ENCODE data around the gene KCNE2. TPM values are rescaled to one million over a fixed set of nuclear protein-coding genes. Genes with fewer than 3 reads are reported as not detected.

The KCNE2 gene
- total and polyA plus RNA-seq, 8 donors: 0.64 to 0.96 (median 0.78) TPM; not detected in 2

DNA sequence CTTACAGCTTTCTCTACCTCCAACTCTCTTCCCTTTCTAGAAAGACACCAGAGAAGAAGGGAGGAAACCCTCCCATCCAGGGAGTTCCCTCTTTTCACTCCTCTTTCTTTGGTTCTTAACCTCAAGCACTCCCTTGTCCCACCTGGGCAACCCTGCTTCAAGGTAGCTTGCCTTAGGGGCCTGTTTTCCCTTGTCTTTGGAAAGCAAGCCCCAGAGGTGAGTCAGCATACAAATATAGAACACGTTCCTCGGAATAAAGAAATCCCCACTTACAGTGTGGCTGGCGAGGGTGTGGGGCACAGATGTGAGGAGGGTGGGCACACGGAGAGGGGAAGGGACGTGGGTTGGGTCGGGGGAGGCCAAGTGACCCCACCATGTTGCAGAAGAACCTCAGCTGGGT is 26.1 kb upstream of the KCNE2 start:
- intact Hi-C loops (cut with DNase I): no loop called here
- H3K36me3 ChIP-seq: no peaks in the 10 kb centered on the region
- DNase-seq (no peak), ATAC-seq (no peak)
- TF ChIP-seq CTCF (IDR thresholded peaks at IDR 0.05): no peak
- H3K4me3 ChIP-seq: no peak overlapping the region
- no peaks in the 10 kb centered on the region for H3K27me3 ChIP-seq
- H3K4me1 ChIP-seq: no peaks in the 10 kb centered on the region
- H3K27ac ChIP-seq: no peak overlapping the region
- no peaks in the 10 kb centered on the region for H3K9me3 ChIP-seq

DNA sequence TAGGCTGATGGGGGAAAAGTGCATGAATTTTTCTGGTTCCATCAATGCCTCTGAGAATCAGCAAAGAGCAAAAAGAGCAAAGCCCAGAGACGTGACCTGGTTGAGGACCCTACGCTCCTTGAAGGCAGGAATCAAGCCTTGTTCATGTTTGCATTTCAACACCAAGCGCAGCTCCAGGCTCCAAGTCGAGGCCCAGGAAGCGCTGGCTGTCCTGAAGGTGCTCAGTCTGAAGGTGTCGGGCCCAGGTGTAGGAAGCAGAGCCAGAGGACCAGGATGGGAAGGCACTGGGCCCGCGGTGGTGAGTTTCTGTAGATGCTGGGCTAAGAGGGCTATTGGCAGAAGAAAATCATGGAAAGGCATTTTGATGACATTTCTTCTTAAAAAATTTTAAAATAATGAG is 25.6 kb upstream of the KCNE2 start:
- H3K36me3 ChIP-seq: no peaks in the 10 kb centered on the region
- no peak overlapping the region for H3K27ac ChIP-seq
- no peaks in the 10 kb centered on the region for H3K4me1 ChIP-seq
- H3K4me3 ChIP-seq: no peak overlapping the region
- DNase-seq (no peak), ATAC-seq (no peak)
- intact Hi-C loops (cut with DNase I): no loop called here
- no peaks in the 10 kb centered on the region for H3K9me3 ChIP-seq
- H3K27me3 ChIP-seq: no peaks in the 10 kb centered on the region
- no peak for TF ChIP-seq CTCF (IDR thresholded peaks at IDR 0.05)

- Histone ChIP-seq H3K4me1 (no peaks in the 10 kb centered on the region), H3K9me3 (no peaks in the 10 kb centered on the region), H3K27ac (no peak overlapping the region), H3K4me3 (no peak overlapping the region), H3K36me3 (no peaks in the 10 kb centered on the region), H3K27me3 (no peaks in the 10 kb centered on the region)
- intact Hi-C loops (cut with DNase I): no loop called here
- DNase-seq (no peak), ATAC-seq (no peak)
- TF ChIP-seq CTCF (IDR thresholded peaks at IDR 0.05): no peak
These were observed 23.7 kb upstream of the KCNE2 start for GRCh38 chr21:34340061-34340460.

- Histone ChIP-seq H3K4me3 (no peak overlapping the region), H3K9me3 (no peaks in the 10 kb centered on the region), H3K27ac (no peak overlapping the region), H3K36me3 (no peaks in the 10 kb centered on the region), H3K4me1 (peaks cover 0 to 9% of the 10 kb centered on the region in 2 donors), H3K27me3 (no peaks in the 10 kb centered on the region)
- intact Hi-C loops (cut with DNase I): no loop called here
- TF ChIP-seq CTCF (IDR thresholded peaks at IDR 0.05): no peak
- no peak for DNase-seq
- no peak for ATAC-seq
These were observed 21.3 kb upstream of the KCNE2 start for GRCh38 chr21:34342476-34342875.

- DNase-seq: no peak
- no peaks in the 10 kb centered on the region for H3K27me3 ChIP-seq
- no peak for TF ChIP-seq CTCF (IDR thresholded peaks at IDR 0.05)
- H3K36me3 ChIP-seq: no peaks in the 10 kb centered on the region
- H3K9me3 ChIP-seq: no peaks in the 10 kb centered on the region
- no peak overlapping the region for H3K27ac ChIP-seq
- peaks cover 0 to 9% of the 10 kb centered on the region in 2 donors for H3K4me1 ChIP-seq
- no peak overlapping the region for H3K4me3 ChIP-seq
- intact Hi-C loops (cut with DNase I): no loop called here
- no peak for ATAC-seq
These were observed 20.5 kb upstream of the KCNE2 start for GRCh38 chr21:34343347-34343746.

Data from left lung (tissue), 10 donors.